Uterine smooth muscle cell (primary cell): Measurements from ENCODE around the gene OR51A2. TPM values are rescaled to one million over a fixed set of nuclear protein-coding genes. Genes with fewer than 3 reads are reported as not detected.

Experiments
- total RNA-seq: library from RNA; depleted of rRNA; stranded (reverse); fragments of >200 nt; gene quantifications from 2 replicates; pipeline ENCODE4 v1.2.3, GENCODE V29; 2014

The OR51A2 gene, protein sequence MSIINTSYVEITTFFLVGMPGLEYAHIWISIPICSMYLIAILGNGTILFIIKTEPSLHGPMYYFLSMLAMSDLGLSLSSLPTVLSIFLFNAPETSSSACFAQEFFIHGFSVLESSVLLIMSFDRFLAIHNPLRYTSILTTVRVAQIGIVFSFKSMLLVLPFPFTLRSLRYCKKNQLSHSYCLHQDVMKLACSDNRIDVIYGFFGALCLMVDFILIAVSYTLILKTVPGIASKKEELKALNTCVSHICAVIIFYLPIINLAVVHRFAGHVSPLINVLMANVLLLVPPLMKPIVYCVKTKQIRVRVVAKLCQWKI
- total RNA-seq, result not detected in 2 replicates

DNA sequence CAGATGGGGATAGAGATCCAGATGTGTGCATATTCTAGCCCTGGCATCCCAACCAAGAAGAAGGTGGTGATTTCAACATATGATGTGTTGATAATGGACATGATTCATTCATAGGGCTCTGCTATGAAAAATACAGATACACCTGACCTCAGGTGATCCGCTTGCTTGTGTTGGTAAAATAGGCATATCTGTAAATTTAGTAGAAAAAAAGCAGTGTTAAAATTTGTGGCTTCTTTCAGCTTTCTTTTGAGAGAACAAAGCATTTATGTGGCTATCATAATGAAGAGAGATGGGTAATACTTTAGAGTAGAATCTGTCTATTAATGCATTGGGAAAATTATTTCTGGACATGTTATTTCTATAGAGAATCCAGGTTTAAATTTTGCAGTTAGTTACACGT is at the start of gene OR51A2:
Gene OR51A2, minus strand, starts transcription at position 101 of the 400 bp plus-strand sequence. Its CDS starts 0 bp downstream, at position 101.

DNA sequence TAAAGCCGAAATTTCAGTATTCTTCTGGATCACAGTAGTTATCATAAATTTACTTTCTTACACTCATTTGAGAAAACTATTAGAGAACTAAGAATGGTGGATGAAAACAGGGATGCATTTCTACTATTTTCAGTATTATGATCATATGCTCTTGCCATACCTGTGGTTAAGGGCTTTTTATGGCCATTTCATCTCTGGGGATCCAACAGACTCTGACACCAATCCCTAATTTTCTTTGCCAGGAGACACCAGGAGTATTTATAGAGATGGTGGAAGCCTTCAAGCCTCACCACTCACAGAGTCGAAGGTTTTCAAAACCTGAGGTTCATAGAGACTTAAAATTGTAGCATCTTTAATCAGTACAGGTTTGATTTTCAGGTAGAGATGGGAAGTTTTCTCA is 39.0 kb upstream of the OR51A2 start, which contains the start of gene OR51L1:
Gene OR51L1, plus strand, starts transcription at position 301 of the 400 bp plus-strand sequence. CDS start 4,132 bp downstream, outside the sequence.

DNA sequence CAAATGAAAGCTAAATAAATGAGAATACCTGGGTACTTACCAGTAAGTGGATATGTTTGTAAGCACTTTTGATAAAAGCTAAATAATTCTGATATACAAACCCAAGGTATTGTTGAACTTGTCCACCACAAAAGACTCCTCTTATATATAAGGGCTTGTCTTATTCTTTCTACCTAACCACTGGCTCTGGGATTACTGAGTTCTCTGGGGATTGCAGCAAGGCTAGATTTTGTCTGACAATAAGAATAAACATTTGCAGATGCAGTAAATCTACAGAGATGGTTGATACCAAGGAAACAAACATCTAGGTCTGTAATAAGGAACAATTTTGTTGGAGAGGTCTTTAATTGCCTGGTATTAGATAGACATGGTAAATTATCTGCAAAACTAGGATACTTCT is 8.0 kb downstream of the OR51A2 start, which contains the start of gene OR51A4:
Gene OR51A4, minus strand, starts transcription at position 101 of the 400 bp plus-strand sequence. CDS start 505 bp downstream, outside the sequence.

DNA sequence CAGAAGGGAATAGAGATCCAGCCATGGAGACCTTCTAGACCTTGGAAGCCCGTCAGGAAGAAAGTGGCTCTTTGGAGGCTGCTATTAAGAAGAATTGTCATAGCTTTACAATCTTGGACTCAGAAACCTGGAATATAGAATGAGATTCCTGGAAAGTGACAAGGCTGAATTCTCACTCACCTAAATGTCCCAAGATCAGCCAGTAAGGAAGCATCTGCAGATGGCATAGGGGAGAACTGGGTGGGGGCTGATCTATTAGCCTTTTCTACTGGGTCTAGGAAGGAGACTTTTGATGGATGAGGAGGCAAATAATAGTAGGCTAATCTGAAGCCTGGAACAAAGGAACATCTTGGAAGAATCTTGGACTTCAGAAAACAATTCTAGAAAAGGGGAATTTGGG is 31.3 kb downstream of the OR51A2 start, which contains the start of gene OR51G1:
Gene OR51G1, minus strand, starts transcription at position 101 of the 400 bp plus-strand sequence. Its CDS starts 0 bp downstream, at position 101.

DNA sequence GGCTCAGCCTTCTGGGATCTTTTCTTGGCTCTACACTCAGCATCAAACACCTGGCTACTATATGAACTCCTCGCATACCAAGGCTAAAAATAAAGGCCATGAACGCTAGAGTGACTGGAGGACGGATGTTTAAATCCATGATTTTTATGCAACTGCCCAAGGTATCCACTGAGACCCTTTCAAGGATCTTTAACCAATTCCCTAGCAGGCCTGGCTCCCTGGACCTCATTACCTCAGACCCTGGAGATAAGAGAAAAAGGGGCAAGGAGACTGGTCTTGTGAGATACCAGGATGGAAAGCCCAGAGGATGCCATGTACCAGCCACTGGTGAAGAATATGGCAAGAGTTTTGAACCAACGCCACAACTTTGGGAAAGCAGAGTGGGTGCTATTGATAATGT is 36.3 kb downstream of the OR51A2 start, which contains the start of gene OR51G2:
Gene OR51G2, minus strand, starts transcription at position 101 of the 400 bp plus-strand sequence. CDS start 3,687 bp downstream, outside the sequence.

Other genes starting within 250 kb of the OR51A2 start
- gene OR51F1, start 185.8 kb downstream of the OR51A2 start, total RNA-seq, result not detected in 2 replicates
- gene OR52R1, start 151.3 kb downstream of the OR51A2 start, total RNA-seq, result not detected in 2 replicates
- not detected in 2 replicates for gene OR51F2, start 134.4 kb downstream of the OR51A2 start, total RNA-seq
- gene OR51S1, start 106.5 kb downstream of the OR51A2 start, total RNA-seq, result not detected in 2 replicates
- not detected in 2 replicates for gene OR51T1, start 73.8 kb downstream of the OR51A2 start, total RNA-seq
- not detected in 2 replicates for gene OR51A7, start 51.9 kb downstream of the OR51A2 start, total RNA-seq
- gene OR51G2, start 36.4 kb downstream of the OR51A2 start, total RNA-seq, result not detected in 2 replicates
- gene OR51G1, start 31.4 kb downstream of the OR51A2 start, total RNA-seq, result not detected in 2 replicates
- not detected in 2 replicates for gene OR51A4, start 8.1 kb downstream of the OR51A2 start, total RNA-seq
- 0.12 TPM in 1 of 2 replicates, not detected in the other for gene OR51L1, start 39.1 kb upstream of the OR51A2 start, total RNA-seq
- gene OR52J3, start 90.8 kb upstream of the OR51A2 start, total RNA-seq, result not detected in 2 replicates
- gene OR52E2, start 103.9 kb upstream of the OR51A2 start, total RNA-seq, result not detected in 2 replicates
- gene OR52E1, start 113.9 kb upstream of the OR51A2 start, total RNA-seq, result not detected in 2 replicates
- not detected in 2 replicates for gene OR52A5, start 182.6 kb upstream of the OR51A2 start, total RNA-seq
- gene OR52A1, start 199.0 kb upstream of the OR51A2 start, total RNA-seq, result not detected in 2 replicates
- gene OR51V1, start 245.0 kb upstream of the OR51A2 start, total RNA-seq, result not detected in 2 replicates